AG09319 (cell line): ENCODE data around the gene CALM3.

Experiments used
- DNase-seq: peaks from one replicate; pipeline ENCODE4 v3.0.0-alpha.2; 2010; ENCODE audit warnings: low read depth; ENCODE audit errors: extremely low read depth
- TF ChIP-seq, protein P1 (sequence below): IDR thresholded peaks from 2 replicates; pipeline ENCODE4 v1.5.1; 2011; ENCODE audit warnings: low read depth, mild to moderate bottlenecking, inconsistent platforms, low read length, moderate library complexity

CALM3 gene

DNA sequence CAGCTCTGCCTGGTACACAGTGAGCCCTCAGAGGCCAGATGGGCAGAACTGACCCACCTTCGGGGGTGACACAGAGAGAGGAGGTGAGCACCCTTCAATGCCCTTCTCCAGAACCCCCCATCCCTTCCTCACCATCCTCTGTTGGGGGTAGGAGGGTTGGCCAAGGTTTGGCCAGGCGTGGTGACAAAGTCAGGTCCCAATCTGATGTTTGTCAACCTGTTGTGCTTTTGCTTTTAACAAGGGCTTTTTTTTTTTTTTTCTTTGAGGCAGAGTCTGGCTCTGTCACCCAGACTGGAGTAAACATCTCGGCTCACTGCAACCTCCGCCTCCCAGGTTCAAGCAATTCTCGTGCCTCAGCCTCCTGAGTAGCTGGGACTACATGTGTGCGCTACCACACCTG is 16.5 kb downstream of the CALM3 start:
- DNase-seq = no peak
- TF ChIP-seq, protein P1, sequence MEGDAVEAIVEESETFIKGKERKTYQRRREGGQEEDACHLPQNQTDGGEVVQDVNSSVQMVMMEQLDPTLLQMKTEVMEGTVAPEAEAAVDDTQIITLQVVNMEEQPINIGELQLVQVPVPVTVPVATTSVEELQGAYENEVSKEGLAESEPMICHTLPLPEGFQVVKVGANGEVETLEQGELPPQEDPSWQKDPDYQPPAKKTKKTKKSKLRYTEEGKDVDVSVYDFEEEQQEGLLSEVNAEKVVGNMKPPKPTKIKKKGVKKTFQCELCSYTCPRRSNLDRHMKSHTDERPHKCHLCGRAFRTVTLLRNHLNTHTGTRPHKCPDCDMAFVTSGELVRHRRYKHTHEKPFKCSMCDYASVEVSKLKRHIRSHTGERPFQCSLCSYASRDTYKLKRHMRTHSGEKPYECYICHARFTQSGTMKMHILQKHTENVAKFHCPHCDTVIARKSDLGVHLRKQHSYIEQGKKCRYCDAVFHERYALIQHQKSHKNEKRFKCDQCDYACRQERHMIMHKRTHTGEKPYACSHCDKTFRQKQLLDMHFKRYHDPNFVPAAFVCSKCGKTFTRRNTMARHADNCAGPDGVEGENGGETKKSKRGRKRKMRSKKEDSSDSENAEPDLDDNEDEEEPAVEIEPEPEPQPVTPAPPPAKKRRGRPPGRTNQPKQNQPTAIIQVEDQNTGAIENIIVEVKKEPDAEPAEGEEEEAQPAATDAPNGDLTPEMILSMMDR = no peak

- DNase-seq = no peak
- TF ChIP-seq, protein P1 = no peak
Observed at GRCh38 chr19:46618670-46619231, 17.6 kb downstream of the CALM3 start.

DNA sequence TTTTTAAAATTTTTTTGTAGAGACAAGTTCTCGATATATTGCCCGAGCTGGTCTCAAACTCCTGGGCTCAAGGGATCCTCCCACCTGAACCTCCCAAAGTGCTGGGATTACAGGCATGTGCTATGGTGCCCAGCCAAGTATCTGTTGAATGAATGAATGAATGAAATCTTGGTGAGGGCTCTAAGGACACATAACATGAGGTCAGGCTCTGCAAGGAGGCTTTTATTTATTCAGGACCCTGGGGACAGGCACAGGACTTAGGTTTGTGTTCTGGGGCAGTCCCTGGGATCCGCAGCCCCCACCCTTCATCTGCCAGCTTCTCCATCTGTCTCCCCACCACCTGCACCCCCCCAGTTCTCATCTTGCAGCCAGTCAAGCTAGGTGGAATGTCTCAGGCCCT is 19.1 kb downstream of the CALM3 start:
- no peak for DNase-seq
- TF ChIP-seq, protein P1 = no peak

GRCh38 chr19:46620716-46621115 is 19.6 kb downstream of the CALM3 start:
- TF ChIP-seq, protein P1 = no peak
- DNase-seq = no peak

DNA sequence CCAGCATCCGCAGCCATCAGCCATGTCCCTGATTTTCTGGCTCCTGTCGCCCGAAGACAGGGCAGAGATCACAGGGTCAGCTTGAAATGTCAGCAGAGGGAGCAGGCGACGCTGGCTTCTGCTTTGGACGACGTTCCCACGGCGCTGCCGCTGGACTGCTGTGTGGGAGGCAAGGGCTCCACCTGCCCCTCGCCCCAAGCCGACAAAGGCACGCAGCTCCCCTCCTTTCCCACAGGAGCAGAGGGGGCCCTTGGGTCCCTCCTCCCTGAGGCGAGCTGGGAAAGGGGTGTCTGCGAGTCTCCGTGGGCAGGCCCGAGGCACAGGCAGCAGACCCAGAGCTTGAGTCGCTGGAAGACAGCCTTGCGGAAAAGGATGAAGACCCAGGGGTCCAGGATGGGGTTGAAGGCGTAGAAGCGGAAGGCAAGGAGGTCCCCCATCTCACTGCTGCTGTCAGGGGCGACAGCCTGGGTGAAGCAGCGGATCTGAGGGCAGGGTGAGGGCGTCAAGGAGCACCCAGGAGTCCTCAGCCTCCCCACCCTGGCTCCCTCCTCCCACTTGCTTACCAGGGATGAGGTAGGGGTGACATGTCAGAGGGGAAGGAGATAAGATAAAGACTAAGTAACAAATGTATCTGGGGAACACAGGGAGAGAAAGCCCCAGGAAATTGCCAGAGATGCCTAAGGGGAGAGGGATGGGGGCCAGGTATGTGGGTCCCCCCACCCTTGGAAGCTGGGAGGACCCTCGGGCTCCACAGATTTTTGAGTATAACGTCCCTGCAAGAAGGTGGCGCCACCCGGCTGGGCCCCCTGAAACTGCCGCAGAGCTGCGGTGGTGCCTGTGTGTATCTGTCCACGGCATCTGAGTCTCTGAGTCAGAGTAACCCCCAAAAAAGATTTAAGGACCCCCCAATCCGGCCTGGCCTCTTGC is 20.3 kb downstream of the CALM3 start:
- DNase-seq = no peak
- TF ChIP-seq, protein P1 = no peak; the same call in 1 of the 2 replicates

GRCh38 chr19:46622118-46622446 is 21.0 kb downstream of the CALM3 start:
- DNase-seq = no peak
- TF ChIP-seq, protein P1 = no peak

DNA sequence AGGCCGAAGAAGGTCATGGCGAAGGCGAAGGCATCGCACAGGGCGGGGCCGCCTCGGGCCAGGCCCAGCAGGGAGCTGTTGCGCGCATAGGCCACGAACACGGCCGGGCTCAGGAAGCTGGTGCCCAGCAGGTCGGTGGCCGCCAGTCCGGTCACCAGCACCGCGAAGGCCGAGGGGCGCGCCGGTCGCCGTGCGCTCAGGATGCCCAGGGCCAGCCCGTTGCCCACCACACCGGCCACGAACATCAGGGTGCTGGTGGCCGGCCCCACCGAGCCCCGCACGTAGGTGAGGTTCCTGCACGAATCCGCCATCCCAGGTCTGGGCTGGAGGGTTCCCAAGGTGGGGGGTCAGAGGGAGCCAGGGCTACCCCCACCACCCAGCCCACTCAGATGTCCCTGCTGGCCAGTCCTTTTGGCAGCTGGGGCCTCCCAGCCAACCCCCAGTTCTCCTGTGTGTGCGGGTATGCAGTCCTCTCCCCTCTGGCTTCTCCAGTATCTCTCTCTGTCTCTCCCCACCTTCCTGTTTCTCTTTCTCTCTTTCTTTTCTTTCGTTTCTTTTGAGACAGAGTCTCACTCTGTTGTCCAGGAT is 22.9 kb downstream of the CALM3 start:
- DNase-seq = no peak
- TF ChIP-seq, protein P1 = no peak
